Endothelial cell of umbilical vein (primary cell): ENCODE measurements around the gene DDR1. TPM values are rescaled to one million over a fixed set of nuclear protein-coding genes. Genes with fewer than 3 reads are reported as not detected.

ENCODE experiments used
- BruUV-seq: library from RNA; stranded (reverse); fragments of 400-500 nt; replicated peaks from 2 replicates; lab custom pipeline; 2021; lab: Mats Ljungman, UMichigan
- CTCF ChIA-PET: fragments of 300-600, 350-600 bp; sonication (Branson Sonifier 250); formaldehyde crosslinking; loops from one replicate; lab custom pipeline; 2021; ENCODE audit warnings: antibody characterized with exemption, inconsistent platforms; lab: Charles Lee
- POLR2A ChIA-PET: fragments of 300-600, 350-600 bp; sonication (Branson Sonifier 250); formaldehyde crosslinking; loops from one replicate; lab custom pipeline; 2021; ENCODE audit warnings: antibody characterized with exemption, inconsistent platforms; lab: Charles Lee
- DNase-seq: peaks from one replicate; pipeline ENCODE4 v3.0.0-alpha.2; 2011; ENCODE audit warnings: low read depth, low spot score
- FAIRE-seq: peaks from 2 replicates; lab custom pipeline; 2011; peaks lifted over from hg19 to GRCh38; lab: Jason Lieb, UNC
- H2AFZ ChIP-seq: 2 replicates; pipeline ENCODE4 v1.6.0; 2012; ENCODE audit warnings: low read depth, low read length, control low read depth, inconsistent platforms
- H3K27ac ChIP-seq: 2 replicates; pipeline ENCODE4 v1.5.1; 2011; ENCODE audit warnings: low read depth, mild to moderate bottlenecking, control low read depth, low read length, moderate library complexity; ENCODE audit not compliant: insufficient read depth
- H3K27me3 ChIP-seq, 2 experiments: 2 replicates each; pipeline versions ENCODE4 v1.6.0 to v1.6.1; 2011; ENCODE audit warnings: low read length in 2 of 2, mixed read lengths in 1 of 2; ENCODE audit not compliant: control insufficient read depth in 2 of 2, insufficient read depth in 2 of 2
- H3K36me3 ChIP-seq, 2 experiments: 2 replicates in 1 of 2; 3 replicates in 1 of 2; pipeline ENCODE4 v1.5.1; 2011; ENCODE audit warnings: low read length in 2 of 2, mild to moderate bottlenecking in 1 of 2, moderate library complexity in 1 of 2; ENCODE audit not compliant: control insufficient read depth in 2 of 2, insufficient read depth in 2 of 2; ENCODE audit errors: extremely low read depth in 1 of 2
- H3K4me1 ChIP-seq: 3 replicates; pipeline ENCODE4 v1.5.1; 2011; ENCODE audit warnings: mild to moderate bottlenecking, low read length; ENCODE audit not compliant: control insufficient read depth, insufficient read depth; ENCODE audit errors: extremely low read depth
- H3K4me2 ChIP-seq: 2 replicates; pipeline ENCODE4 v1.6.1; 2011; ENCODE audit warnings: low read length, control low read depth, mixed read lengths; ENCODE audit not compliant: insufficient read depth
- H3K4me3 ChIP-seq, 3 experiments: fragments of 200-600 bp in 1 of 3; sonication (generic), shearing (Covaris generic) in 1 of 3; replicated peaks in 1 of 3; 2 replicates each; pipeline ENCODE4 v1.5.1; 2011 to 2016; ENCODE audit warnings: control low read depth in 3 of 3, low read length in 3 of 3, mild to moderate bottlenecking in 2 of 3, inconsistent platforms in 1 of 3, low read depth in 1 of 3, moderate library complexity in 1 of 3; ENCODE audit not compliant: insufficient read depth in 1 of 3
- H3K79me2 ChIP-seq: 2 replicates; pipeline ENCODE4 v1.6.0; 2012; ENCODE audit warnings: low read length, inconsistent platforms; ENCODE audit not compliant: control insufficient read depth, insufficient read depth
- H3K9ac ChIP-seq: replicated peaks from 2 replicates; pipeline ENCODE3; 2011; ENCODE audit warnings: low read length, control low read depth; ENCODE audit not compliant: insufficient read depth; ENCODE audit errors: extremely low read depth
- H3K9me1 ChIP-seq: replicated peaks from 3 replicates; pipeline ENCODE4 v1.6.0; 2011; ENCODE audit warnings: mild to moderate bottlenecking, low read length; ENCODE audit not compliant: control insufficient read depth, insufficient read depth; ENCODE audit errors: extremely low read depth
- H3K9me3 ChIP-seq: replicated peaks from 2 replicates; pipeline ENCODE4 v1.5.1; 2012; ENCODE audit warnings: low read length, inconsistent platforms; ENCODE audit not compliant: control insufficient read depth, insufficient read depth
- H4K20me1 ChIP-seq: replicated peaks from 2 replicates; pipeline ENCODE3; 2011; ENCODE audit warnings: mild to moderate bottlenecking, low read length; ENCODE audit not compliant: control insufficient read depth, insufficient read depth; ENCODE audit errors: extremely low read depth
- EZH2 ChIP-seq: IDR thresholded peaks from 2 replicates; pipeline ENCODE4 v1.6.1; 2012; ENCODE audit warnings: borderline replicate concordance, low read depth, mild to moderate bottlenecking, moderate library complexity, low read length, inconsistent platforms; ENCODE audit not compliant: severe bottlenecking
- FOS ChIP-seq: IDR thresholded peaks from 2 replicates; pipeline ENCODE4 v1.6.1; 2011; ENCODE audit warnings: mild to moderate bottlenecking, low read length, moderate library complexity, borderline replicate concordance; ENCODE audit not compliant: insufficient read depth
- GATA2 ChIP-seq: IDR thresholded peaks from 2 replicates; pipeline ENCODE4 v1.7.0; 2011; ENCODE audit warnings: low read depth, mild to moderate bottlenecking, moderate library complexity, mixed read lengths, low read length; ENCODE audit not compliant: insufficient read length, insufficient read depth
- JUN ChIP-seq: IDR thresholded peaks from 2 replicates; pipeline ENCODE4 v1.6.1; 2011; ENCODE audit warnings: borderline replicate concordance, low read depth; ENCODE audit not compliant: insufficient read length, insufficient read depth
- MYC ChIP-seq: IDR thresholded peaks from one replicate; pipeline ENCODE4 v1.6.1; 2011; ENCODE audit warnings: mild to moderate bottlenecking, low read depth, low read length
- POLR2A ChIP-seq: IDR thresholded peaks from 2 replicates; pipeline ENCODE4 v1.6.1; 2012; ENCODE audit warnings: low read depth, mild to moderate bottlenecking, control low read depth, low read length
- POLR2AphosphoS5 ChIP-seq: IDR thresholded peaks from 2 replicates; pipeline ENCODE4 v1.6.1; 2012; ENCODE audit warnings: low read depth, mild to moderate bottlenecking, control low read depth, low read length, moderate library complexity; ENCODE audit not compliant: insufficient read depth
- dilution Hi-C: fragments of 300-500 bp; cut with MboI; formaldehyde crosslinking; loops from one replicate; pipeline ENCODE4 v1.15.0; 2019; ENCODE audit warnings: low sequenced_read_pairs; ENCODE audit not compliant: extremely low pct_ligation_motif_present
- intact Hi-C: fragments of 100-400 bp; cut with micrococcal nuclease; formaldehyde crosslinking; loops from one replicate; pipeline ENCODE4 v1.10.0; 2022
- polyA plus RNA-seq, 4 experiments: library from polyadenylated mRNA; depleted of rRNA in 3 of 4; stranded (reverse) in 3 of 4; unstranded in 1 of 4; fragments of >200 nt; gene quantifications; 2 replicates each; pipeline versions ENCODE4 v1.2.1 to v1.2.3, GENCODE V29; 2011 to 2012; ENCODE audit warnings: missing spikeins in 1 of 4
- total RNA-seq: library from RNA; stranded (reverse); gene quantifications from 2 replicates; pipeline ENCODE4 v1.2.3, GENCODE V29; 2021
- TF ChIP-seq, protein P1 (sequence below), 2 donors: IDR thresholded peaks; 1 replicate in 1 of 2; 2 replicates in 1 of 2; pipeline ENCODE4 v1.5.1; 2011; ENCODE audit warnings: low read length in 2 of 2, mild to moderate bottlenecking in 2 of 2, moderate library complexity in 2 of 2, control low read depth in 1 of 2, inconsistent platforms in 1 of 2, low read depth in 1 of 2; ENCODE audit not compliant: insufficient read depth in 1 of 2; ENCODE audit errors: extremely low read depth in 1 of 2
- TF ChIP-seq, protein P2 (sequence below): IDR thresholded peaks from 2 replicates; pipeline ENCODE4 v1.6.1; 2011; ENCODE audit not compliant: insufficient read depth, insufficient read length

The DDR1 gene
- total and polyA plus RNA-seq, 2 donors (not counting 3 experiments of a cell fraction or from before 2014, with no cell fraction given) = 8.8 to 22.9 TPM

DNA sequence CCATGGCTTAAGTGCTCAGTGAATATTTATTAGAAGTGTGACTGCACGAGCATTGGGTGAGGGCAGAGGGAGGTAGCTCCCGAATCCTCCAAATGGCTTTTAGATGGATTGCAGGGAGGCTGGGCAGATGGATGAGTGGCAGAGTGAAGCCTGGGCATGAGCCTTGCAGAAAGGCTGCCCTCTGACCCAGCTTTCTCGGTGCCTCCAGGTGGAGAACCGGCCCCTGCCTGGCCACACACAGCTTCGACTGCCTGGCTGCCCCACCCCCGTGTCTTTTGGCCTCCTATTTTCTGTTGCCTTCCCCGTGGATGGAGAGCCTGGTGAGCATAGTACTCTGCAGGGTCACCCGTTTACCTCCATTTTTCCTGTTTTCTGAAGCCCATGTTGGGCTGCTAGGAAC lies 33.2 kb downstream of the DDR1 start:
- POLR2A ChIA-PET = no interaction called here
- Histone ChIP-seq H3K4me1 (peaks cover 25% of the 10 kb centered on the region), H3K27ac (no peak overlapping the region), H3K9me1 (no peaks in the 10 kb centered on the region), H3K79me2 (no peaks in the 10 kb centered on the region), H3K9ac (no peak overlapping the region), H3K4me3 (no peak overlapping the region), H3K4me2 (no peak overlapping the region), H3K9me3 (no peaks in the 10 kb centered on the region), H3K27me3 (no peaks in the 10 kb centered on the region), H3K36me3 (peaks cover 0 to 32% of the 10 kb centered on the region in 2 experiments), H2AFZ (no peak overlapping the region), H4K20me1 (no peaks in the 10 kb centered on the region)
- no TSS peak for BruUV-seq
- CTCF ChIA-PET = interaction anchor here (1.1 to 7.6 kb wide), 7 partner anchors 8 to 170 kb away, joined by 3 to 142 read pairs (median 72); partner anchors contain the start of gene GTF2H4
- dilution Hi-C loops (no loop called here), intact Hi-C loops (no loop called here)
- no peak for DNase-seq
- no peak for FAIRE-seq
- TF ChIP-seq, protein P1, sequence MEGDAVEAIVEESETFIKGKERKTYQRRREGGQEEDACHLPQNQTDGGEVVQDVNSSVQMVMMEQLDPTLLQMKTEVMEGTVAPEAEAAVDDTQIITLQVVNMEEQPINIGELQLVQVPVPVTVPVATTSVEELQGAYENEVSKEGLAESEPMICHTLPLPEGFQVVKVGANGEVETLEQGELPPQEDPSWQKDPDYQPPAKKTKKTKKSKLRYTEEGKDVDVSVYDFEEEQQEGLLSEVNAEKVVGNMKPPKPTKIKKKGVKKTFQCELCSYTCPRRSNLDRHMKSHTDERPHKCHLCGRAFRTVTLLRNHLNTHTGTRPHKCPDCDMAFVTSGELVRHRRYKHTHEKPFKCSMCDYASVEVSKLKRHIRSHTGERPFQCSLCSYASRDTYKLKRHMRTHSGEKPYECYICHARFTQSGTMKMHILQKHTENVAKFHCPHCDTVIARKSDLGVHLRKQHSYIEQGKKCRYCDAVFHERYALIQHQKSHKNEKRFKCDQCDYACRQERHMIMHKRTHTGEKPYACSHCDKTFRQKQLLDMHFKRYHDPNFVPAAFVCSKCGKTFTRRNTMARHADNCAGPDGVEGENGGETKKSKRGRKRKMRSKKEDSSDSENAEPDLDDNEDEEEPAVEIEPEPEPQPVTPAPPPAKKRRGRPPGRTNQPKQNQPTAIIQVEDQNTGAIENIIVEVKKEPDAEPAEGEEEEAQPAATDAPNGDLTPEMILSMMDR (IDR thresholded peaks at IDR 0.05; ENCODE audit: extremely low read depth in 1 of 2, insufficient read depth in 1 of 2, low read depth in 1 of 2, low read length in 2 of 2) = no peak
- TF ChIP-seq EZH2 (no peak), GATA2 (no peak), POLR2A (no peak), FOS (no peak), MYC (no peak), JUN (no peak), POLR2AphosphoS5 (no peak)
- TF ChIP-seq, protein P2, sequence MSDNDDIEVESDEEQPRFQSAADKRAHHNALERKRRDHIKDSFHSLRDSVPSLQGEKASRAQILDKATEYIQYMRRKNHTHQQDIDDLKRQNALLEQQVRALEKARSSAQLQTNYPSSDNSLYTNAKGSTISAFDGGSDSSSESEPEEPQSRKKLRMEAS = no peak
